ENCODE measurements around the gene TAS2R1. TPM values are rescaled to one million over a fixed set of nuclear protein-coding genes. Genes with fewer than 3 reads are reported as not detected.

Gene TAS2R1
- total RNA-seq, 1 experiment from 2014 or later, result not detected

DNA sequence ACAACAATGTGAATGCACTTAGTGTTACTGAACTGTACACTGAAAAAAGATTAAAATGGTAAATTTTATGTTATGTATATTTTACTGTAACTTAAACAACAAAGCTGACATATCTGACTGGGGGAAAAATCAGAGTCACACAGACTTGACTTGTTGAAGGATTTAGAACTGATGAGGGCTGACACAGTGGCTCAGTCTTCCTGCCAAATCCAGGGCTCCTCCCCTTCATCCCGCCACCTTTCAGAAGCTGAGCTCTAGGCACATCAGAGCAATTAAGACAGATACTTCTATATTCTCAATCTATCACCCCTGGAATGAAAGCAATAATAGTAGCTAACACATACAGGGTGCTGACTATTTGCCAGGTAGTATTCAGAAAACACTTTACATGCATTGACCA, 27.7 kb upstream of the TAS2R1 start (continued):
- TF ChIP-seq ARID4B (CRISPR knock-in tag; IDR thresholded peaks at IDR 0.05; ENCODE audit: borderline replicate concordance), result no peak
- TF ChIP-seq ZNF121 (CRISPR knock-in tag; IDR thresholded peaks at IDR 0.05), result no peak
- TF ChIP-seq NFATC4 (CRISPR knock-in tag; IDR thresholded peaks at IDR 0.05), result no peak

DNA sequence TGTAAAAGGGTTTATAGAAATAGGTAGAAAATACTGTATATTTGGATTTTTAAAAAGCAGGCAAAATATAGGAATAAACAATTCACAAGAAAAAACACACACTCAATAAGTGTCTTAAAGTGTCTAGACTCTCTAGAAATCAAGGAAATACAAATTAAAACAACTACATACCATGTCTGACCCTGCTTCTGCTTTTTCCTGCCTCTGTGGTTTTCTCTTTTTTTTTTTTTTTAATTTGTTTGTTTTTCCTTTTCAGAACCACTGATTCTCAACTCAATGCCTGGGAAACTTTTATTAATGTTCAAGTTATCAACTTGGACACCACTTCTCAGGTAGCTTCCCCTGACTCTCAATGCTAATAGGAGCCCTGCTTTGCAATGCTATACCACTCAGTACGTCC, 25.5 kb upstream of the TAS2R1 start:
- Mint-ChIP-seq H3K27ac (no peak overlapping the region), H3K4me3 (no peak overlapping the region), H3K9me3 (peaks cover 10% of the 10 kb centered on the region), H3K36me3 (no peaks in the 10 kb centered on the region), H3K4me1 (no peaks in the 10 kb centered on the region), H3K27me3 (ENCODE audit: low read depth) (no peaks in the 10 kb centered on the region)
- POLR2A ChIA-PET, result no interaction called here
- TF ChIP-seq ZNF671 (CRISPR knock-in tag; IDR thresholded peaks at IDR 0.05) (no peak), NFYB (CRISPR knock-in tag; conservative IDR thresholded peaks at IDR 0.05; ENCODE audit: low read depth) (no peak), ZMAT4 (CRISPR knock-in tag; IDR thresholded peaks at IDR 0.05) (no peak), EMX1 (CRISPR knock-in tag; IDR thresholded peaks at IDR 0.05) (no peak), RORB (CRISPR knock-in tag; IDR thresholded peaks at IDR 0.05) (no peak), TEAD4 (CRISPR knock-in tag; IDR thresholded peaks at IDR 0.05) (no peak), ATF6 (CRISPR knock-in tag; IDR thresholded peaks at IDR 0.05) (no peak), GTF2I (CRISPR knock-in tag; conservative IDR thresholded peaks at IDR 0.05) (no peak), ZNF423 (CRISPR knock-in tag; IDR thresholded peaks at IDR 0.05) (no peak), MXD4 (CRISPR knock-in tag; IDR thresholded peaks at IDR 0.05; ENCODE audit: borderline replicate concordance) (no peak), KAT7 (CRISPR knock-in tag; IDR thresholded peaks at IDR 0.05; ENCODE audit: borderline replicate concordance) (no peak), ZNF263 (CRISPR knock-in tag; IDR thresholded peaks at IDR 0.05; ENCODE audit: low read depth) (no peak), ZNF281 (CRISPR knock-in tag; IDR thresholded peaks at IDR 0.05) (no peak), ZNF425 (CRISPR knock-in tag; conservative IDR thresholded peaks at IDR 0.05) (no peak), RELA (CRISPR knock-in tag; IDR thresholded peaks at IDR 0.05; ENCODE audit: borderline replicate concordance) (no peak)
- TF ChIP-seq, protein P1, sequence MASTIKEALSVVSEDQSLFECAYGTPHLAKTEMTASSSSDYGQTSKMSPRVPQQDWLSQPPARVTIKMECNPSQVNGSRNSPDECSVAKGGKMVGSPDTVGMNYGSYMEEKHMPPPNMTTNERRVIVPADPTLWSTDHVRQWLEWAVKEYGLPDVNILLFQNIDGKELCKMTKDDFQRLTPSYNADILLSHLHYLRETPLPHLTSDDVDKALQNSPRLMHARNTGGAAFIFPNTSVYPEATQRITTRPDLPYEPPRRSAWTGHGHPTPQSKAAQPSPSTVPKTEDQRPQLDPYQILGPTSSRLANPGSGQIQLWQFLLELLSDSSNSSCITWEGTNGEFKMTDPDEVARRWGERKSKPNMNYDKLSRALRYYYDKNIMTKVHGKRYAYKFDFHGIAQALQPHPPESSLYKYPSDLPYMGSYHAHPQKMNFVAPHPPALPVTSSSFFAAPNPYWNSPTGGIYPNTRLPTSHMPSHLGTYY (CRISPR knock-in tag; IDR thresholded peaks at IDR 0.05), result no peak
- TF ChIP-seq, protein P2, sequence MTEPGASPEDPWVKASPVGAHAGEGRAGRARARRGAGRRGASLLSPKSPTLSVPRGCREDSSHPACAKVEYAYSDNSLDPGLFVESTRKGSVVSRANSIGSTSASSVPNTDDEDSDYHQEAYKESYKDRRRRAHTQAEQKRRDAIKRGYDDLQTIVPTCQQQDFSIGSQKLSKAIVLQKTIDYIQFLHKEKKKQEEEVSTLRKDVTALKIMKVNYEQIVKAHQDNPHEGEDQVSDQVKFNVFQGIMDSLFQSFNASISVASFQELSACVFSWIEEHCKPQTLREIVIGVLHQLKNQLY (CRISPR knock-in tag; IDR thresholded peaks at IDR 0.05), result no peak
- TF ChIP-seq, protein P3, sequence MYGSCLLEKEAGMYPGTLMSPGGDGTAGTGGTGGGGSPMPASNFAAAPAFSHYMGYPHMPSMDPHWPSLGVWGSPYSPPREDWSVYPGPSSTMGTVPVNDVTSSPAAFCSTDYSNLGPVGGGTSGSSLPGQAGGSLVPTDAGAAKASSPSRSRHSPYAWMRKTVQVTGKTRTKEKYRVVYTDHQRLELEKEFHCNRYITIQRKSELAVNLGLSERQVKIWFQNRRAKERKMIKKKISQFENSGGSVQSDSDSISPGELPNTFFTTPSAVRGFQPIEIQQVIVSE (CRISPR knock-in tag; IDR thresholded peaks at IDR 0.05; ENCODE audit: borderline replicate concordance), result no peak
- DNase-seq (ENCODE audit: low spot score), result no peak
- CTCF ChIA-PET, result no interaction called here
- no peak for ATAC-seq
